ENCODE measurements around the gene BTBD9. TPM values are rescaled to one million over a fixed set of nuclear protein-coding genes. Genes with fewer than 3 reads are reported as not detected.

BTBD9 gene
- total and polyA plus RNA-seq, 3 donors from 2014 or later = 11.4 to 32.8 (median 29.5) TPM

- Histone ChIP-seq H3K27me3 (no peaks in the 10 kb centered on the region), H3K36me3 (ENCODE audit: low read depth, missing control alignments) (no peaks in the 10 kb centered on the region), H3K4me1 (no peaks in the 10 kb centered on the region), H3K27ac (no peak overlapping the region), H3K4me3 (no peak overlapping the region), H3K9me3 (no peaks in the 10 kb centered on the region)
- TF ChIP-seq CTCF (IDR thresholded peaks at IDR 0.05) = no peak
- intact Hi-C loops (cut with DNase I; ENCODE audit: low total_unique reads) = no loop called here
- 88 to 92% methylated on average over 6 to 9 of the region's 9 CpGs for WGBS, 2 donors
- DNase-seq = no peak
These were observed 448.3 kb downstream of the BTBD9 start for GRCh38 chr6:38191418-38191817.

GRCh38 chr6:38188677-38189335 is 450.9 kb downstream of the BTBD9 start:
- no peaks in the 10 kb centered on the region for H3K9me3 ChIP-seq
- no peaks in the 10 kb centered on the region for H3K36me3 ChIP-seq (ENCODE audit: low read depth, missing control alignments)
- H3K27ac ChIP-seq = no peak overlapping the region
- intact Hi-C loops (cut with DNase I; ENCODE audit: low total_unique reads) = no loop called here
- 93 to 95% methylated on average over 13 to 14 of the region's 14 CpGs for WGBS, 2 donors
- TF ChIP-seq CTCF (IDR thresholded peaks at IDR 0.05) (no peak), POLR2A (IDR thresholded peaks at IDR 0.05) (no peak)
- no peak overlapping the region for H3K4me3 ChIP-seq
- DNase-seq = no peak
- no peaks in the 10 kb centered on the region for H3K27me3 ChIP-seq
- H3K4me1 ChIP-seq = no peaks in the 10 kb centered on the region

GRCh38 chr6:38187811-38188590 is 451.7 kb downstream of the BTBD9 start:
- H3K27me3 ChIP-seq = no peaks in the 10 kb centered on the region
- no peak overlapping the region for H3K4me3 ChIP-seq
- no peaks in the 10 kb centered on the region for H3K4me1 ChIP-seq
- TF ChIP-seq POLR2A (IDR thresholded peaks at IDR 0.05) (no peak), CTCF (IDR thresholded peaks at IDR 0.05) (no peak)
- H3K27ac ChIP-seq = no peak overlapping the region
- DNase-seq = no peak
- 89 to 94% methylated on average over 18 to 20 of the region's 20 CpGs for WGBS, 2 donors
- intact Hi-C loops (cut with DNase I; ENCODE audit: low total_unique reads) = no loop called here
- no peaks in the 10 kb centered on the region for H3K9me3 ChIP-seq
- no peaks in the 10 kb centered on the region for H3K36me3 ChIP-seq (ENCODE audit: low read depth, missing control alignments)

GRCh38 chr6:38187325-38187724 is 452.4 kb downstream of the BTBD9 start:
- Histone ChIP-seq H3K27me3 (no peaks in the 10 kb centered on the region), H3K9me3 (no peaks in the 10 kb centered on the region), H3K4me1 (no peaks in the 10 kb centered on the region), H3K36me3 (ENCODE audit: low read depth, missing control alignments) (no peaks in the 10 kb centered on the region), H3K4me3 (no peak overlapping the region), H3K27ac (no peak overlapping the region)
- intact Hi-C loops (cut with DNase I; ENCODE audit: low total_unique reads) = no loop called here
- TF ChIP-seq CTCF (IDR thresholded peaks at IDR 0.05) (no peak), POLR2A (IDR thresholded peaks at IDR 0.05) (no peak)
- 78 to 86% methylated on average over 8 of the region's 8 CpGs for WGBS, 2 donors
- no peak for DNase-seq
